C1 segment of cervical spinal cord (tissue), 14 donors: ENCODE data around the gene NXN.
"Not testable (repeated sequence)": the region's sequence is repeated elsewhere in the genome, so short reads cannot be mapped to it uniquely, and the experiment has no call there.

Experiments
- DNase-seq, 14 donors: peaks; one replicate each; lab custom pipeline; 2025; lab: John Stamatoyannopoulos, UW

Gene NXN

DNA sequence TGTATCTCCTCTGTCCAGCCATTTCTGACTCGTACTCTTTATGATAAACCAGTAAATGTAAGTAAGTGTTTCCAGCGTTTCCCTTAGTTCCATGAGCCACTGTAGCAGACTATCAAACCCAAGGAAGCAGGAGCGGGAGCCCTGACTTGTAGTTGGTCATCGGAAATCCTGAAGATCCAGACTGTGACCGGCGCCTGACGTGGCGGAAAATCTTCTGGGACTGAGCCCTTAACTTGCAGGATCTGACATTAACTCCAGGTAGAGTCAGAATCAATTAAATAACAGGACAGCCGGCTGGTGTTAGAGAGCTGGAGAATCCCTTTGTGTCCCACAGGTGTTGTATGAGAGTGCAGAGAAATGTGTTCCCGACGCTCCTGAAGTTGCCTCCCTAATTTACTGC lies 201.5 kb downstream of the NXN start:
- no peak for DNase-seq

- no peak for DNase-seq
Measured at GRCh38 chr17:774313-774584, 205.3 kb downstream of the NXN start.

GRCh38 chr17:773467-774312 lies 205.9 kb downstream of the NXN start:
- DNase-seq, result no peak

DNA sequence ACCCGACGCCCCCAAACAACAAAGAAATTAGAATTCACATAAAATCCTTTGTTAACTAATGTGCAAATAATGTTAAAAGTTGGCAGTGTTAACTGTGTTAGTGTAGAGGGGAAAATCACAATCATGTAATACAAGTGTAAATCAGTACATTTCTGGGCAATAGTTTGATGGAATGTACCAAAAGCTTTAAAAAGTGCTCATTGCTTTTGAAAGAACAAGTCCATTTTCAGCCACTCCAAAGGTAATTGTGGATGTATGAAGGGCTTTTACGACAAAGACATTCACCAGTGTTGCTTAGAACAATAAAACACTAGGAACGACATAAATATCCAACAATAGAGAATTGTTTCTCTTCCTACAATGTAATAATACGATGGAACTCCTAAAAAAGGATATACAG lies 206.6 kb downstream of the NXN start:
- no peak for DNase-seq

DNA sequence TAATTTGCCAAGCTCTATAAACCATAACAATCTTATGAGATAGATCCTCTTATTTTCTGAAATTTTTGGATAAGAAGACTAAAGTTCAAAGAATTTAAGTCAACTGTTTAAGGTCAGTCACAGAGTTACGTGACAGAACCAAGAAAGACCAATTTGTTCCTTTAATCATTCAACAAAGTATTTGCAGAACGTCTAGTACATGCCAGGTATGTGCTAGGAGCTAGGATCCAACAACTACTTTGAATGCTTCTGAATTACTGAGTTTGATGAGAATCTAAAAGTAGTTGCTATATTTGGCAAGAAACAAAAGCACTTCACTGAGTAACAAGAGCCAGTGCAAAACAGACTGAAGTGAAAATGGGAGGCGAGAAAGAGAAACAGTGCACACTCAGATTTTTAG lies 212.5 kb downstream of the NXN start:
- DNase-seq, result no peak

DNA sequence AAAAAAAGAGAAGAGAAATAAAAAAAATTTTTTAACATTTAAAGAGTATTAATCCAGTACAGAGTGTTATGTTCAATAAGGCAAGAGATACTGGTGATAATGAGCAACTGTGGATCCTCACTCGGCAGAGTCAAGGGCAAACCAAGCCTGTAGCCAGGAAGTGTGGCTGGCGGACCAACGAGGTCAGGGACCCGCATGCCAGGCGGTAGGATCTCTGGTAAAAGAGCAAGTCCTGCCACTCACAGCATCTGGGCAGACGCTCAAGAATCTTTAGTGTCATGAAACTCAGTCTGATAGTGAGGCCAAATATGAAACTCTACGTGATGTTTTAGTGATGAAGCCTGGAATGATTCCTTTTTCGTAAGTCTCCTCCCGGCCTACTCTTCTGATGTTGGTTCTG lies 219.2 kb downstream of the NXN start:
- no peak for DNase-seq

GRCh38 chr17:759964-760363 lies 219.6 kb downstream of the NXN start:
- no peak for DNase-seq

DNA sequence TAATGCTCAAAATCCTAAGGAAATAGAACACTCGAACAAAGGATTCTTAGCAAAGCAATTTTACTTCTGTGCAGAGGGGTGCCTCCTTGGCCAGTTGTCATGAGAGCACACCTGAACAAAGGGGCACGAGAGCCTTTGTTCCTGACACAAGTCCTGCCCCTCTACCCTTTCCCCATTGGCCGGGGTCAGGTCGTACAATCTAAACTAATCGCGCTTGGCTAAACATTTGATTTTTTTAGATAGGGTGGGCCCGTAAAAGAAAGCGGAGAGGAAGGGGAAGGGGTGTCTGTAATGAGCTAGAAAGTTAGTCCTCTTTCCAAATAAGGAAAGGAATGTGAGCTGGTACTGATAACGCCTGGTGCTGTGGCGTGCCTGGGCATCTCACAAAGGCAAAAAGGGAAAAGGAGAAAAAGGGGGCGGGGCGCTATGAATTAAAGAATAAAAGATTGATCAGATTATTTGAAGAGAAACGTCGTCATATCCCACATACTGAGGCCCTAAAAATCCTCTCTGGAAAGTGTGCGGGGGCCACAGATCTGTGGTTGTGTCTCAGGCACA lies 223.5 kb downstream of the NXN start:
- not testable (repeated sequence) for DNase-seq

DNA sequence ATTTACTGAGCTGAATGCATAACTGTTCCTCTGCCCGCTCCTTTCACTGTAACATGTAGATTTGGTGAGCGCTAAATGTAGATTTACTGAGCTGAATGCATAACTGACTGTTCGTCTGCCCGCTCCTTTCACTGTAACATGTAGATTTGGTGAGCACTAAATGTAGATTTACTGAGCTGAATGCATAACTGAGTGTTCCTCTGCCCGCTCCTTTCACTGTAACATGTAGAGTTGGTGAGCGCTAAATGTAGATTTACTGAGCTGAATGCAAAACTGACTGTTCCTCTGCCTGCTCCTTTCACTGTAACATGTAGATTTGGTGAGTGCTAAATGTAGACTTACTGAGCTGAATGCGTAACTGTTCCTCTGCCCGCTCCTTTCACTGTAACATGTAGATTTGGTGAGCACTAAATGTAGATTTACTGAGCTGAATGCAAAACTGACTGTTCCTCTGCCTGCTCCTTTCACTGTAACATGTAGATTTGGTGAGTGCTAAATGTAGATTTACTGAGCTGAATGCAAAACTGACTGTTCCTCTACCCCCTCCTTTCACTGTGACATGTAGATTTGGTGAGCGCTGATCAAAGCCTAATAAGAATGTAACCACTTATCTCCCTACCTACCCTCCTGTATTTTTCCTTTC lies 224.1 kb downstream of the NXN start:
- DNase-seq, result not testable (repeated sequence)

DNA sequence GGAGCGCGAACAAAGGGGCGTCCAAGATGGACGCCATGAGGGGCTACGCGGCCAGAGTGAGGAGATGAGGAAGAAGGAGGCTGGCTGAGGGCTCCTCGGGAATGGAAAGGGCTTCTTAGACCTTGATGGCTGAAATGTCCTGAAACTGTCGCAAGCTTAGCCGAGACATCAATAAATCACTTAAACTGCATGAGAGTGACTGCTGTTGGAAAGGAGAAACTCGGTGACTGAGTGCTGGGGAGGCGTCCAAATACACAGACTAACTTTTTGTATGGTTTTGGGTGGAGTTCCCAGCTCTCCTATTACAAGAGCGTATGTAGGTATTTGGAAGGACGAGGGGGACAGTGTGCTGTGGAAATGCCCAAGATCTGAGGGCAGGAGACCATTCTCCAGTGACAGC lies 226.2 kb downstream of the NXN start:
- DNase-seq, result no peak

DNA sequence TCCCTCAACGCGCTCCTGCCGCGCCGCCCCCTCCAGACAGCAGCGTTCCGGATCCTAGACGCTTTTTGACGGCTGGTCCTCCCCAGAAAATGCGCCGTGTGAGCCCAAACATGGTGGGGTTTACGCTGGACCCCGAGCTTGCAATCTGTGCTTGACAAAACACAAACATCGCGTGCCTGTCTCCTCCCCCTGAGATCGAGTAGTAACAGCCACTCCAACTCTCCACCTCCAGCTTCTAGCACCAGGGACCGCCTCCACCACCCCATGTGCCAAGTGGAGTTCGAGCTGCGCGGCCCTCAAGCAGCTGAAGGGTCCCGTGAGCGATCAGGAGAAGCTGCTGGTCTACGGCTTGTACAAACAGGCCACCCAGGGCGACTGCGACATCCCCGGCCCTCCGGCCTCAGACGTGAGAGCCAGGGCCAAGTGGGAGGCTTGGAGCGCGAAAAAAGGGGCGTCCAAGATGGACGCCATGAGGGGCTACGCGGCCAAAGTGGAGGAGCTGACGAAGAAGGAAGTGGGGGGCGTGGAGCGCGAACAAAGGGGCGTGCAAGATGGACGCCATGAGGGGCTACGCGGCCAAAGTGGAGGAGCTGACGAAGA lies 226.9 kb downstream of the NXN start:
- peak in 5 of 14 donors; percentile 18 to 39 (median 34) for DNase-seq

- DNase-seq, result peak; percentile 35 to 96 (median 82)
Measured at GRCh38 chr17:752002-752619, 227.5 kb downstream of the NXN start, which contains the start of gene GEMIN4. Gene GEMIN4, minus strand, starts transcription at chr17:752264. Its CDS starts 122 bp downstream, at chr17:752142.

- DNase-seq, result peak in 3 of 14 donors; percentile 28 to 38 (median 37)
Measured at GRCh38 chr17:751269-752001, 228.1 kb downstream of the NXN start.

DNA sequence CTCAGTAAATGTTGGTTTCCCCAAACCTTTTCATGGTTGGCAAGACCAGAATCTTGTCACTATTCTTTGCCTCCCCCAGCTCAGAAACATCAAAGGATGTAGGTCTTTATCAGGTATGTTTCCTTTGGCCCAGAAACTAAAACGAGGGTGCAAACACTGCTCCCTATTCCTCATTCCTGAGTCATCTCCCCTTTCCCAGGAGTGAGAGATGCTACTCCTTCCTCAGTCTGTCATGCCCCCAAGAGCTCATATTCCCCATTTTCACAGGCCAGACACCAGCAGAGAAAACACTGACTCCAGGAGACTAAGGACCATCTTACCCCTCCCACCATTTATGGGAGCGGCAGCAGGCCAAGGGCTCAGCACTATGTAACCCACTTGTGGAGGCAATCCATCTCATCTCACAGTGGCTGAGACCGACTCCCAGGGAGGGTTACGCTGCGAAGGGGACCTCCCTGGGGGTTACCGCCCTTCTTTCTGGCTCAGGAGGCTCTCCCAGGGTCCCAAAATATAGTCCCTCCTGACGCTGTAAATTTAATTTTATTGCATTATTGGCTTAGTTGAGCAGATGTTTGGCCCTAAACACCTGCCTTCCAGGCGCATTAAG lies 229.0 kb downstream of the NXN start:
- no peak for DNase-seq

DNA sequence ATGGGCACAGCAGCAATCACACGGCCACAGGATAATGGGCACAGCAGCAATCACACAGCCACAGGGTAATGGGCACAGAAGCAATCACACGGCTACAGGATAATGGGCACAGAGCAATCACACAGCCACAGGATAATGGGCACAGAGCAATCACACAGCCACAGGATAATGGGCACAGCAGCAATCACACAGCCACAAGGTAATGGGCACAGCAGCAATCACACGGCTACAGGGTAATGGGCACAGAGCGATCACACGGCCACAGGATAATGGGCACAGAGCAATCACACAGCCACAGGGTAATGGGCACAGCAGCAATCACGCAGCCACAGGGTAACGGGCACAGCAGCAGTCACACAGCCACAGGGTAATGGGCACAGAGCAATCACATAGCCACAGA lies 230.2 kb downstream of the NXN start:
- not testable (repeated sequence) for DNase-seq
